Right ventricle myocardium superior (tissue), 1 donor: ENCODE measurements around the gene RAB19. TPM values are rescaled to one million over a fixed set of nuclear protein-coding genes. Genes with fewer than 3 reads are reported as not detected.
"Not testable (repeated sequence)": the region's sequence is repeated elsewhere in the genome, so short reads cannot be mapped to it uniquely, and the experiment has no call there.

ENCODE experiments used
- ATAC-seq: fragments of 200-7000 bp; cut with Tn5 transposase; one replicate; pipeline ENCODE4 v1.9.1; 2020; ENCODE audit warnings: mild to moderate bottlenecking; ENCODE audit not compliant: poor library complexity
- DNase-seq: peaks from one replicate; pipeline ENCODE4 v3.0.0-alpha.2; 2020
- intact Hi-C: fragments of 100-400 bp; cut with DNase I; formaldehyde crosslinking; loops from one replicate; pipeline ENCODE4 v1.11.2; 2022
- total RNA-seq: library from RNA; stranded (reverse); fragmentation: NEBNext Ultra II Directional; extraction: Animal tissue kit (Norgen Biotek cat#: 25700); gene quantifications from one replicate; pipeline ENCODE4 v1.2.1, GENCODE V29; 2021
- donor health status: DM: no; HTN: yes; CAD: no; lungs with severe emphysema.

Gene RAB19
- total RNA-seq, 1 donor from 2014 or later, result not detected

DNA sequence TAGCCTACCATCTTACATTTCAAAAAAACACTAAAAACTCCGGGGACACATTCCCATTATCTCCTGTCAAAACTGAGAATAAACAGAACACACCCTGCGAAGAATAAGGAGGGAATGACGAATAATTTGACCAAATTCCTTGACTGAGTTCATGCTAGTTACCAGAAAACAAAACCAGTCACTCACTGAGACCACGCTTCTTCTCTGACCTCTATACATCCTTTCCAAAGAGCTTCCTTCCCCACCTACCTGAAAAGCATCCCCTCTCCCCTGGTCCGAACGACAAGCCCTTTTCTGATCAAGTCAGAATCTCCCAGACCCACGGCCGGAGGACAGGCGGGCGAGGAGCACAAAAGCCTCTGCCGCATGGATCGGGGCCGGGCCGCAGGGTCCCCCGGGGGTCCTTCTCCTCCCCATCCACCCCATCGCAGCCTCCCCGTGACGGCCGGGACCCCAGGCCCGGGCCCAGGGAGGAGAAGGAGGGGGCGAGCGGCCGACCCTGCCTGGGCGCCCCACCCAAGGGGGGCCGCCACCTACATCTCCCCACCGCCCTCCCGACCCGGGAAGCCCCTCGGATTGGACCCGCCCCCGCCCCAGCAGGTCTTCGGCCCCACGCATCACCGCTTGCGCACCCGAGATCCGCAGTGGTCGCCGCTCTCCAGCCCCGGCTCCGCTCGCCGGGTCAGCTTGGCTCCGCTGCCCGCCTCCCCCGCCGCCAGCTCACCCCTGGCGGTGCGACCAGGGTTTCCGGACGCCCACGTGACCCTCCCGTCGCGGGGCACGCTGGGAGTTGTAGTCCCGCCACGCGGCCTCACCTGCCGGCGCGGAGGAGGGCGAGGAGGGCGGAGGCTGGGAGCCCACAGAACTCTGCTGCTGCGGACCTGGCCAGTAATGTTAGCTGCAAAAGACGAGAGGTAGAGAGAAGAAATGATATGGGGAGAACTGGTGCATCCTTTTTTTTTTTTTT lies 5.8 kb upstream of the RAB19 start, which contains the start of gene SLC37A3:
TSS of gene SLC37A3 (minus strand) at position 747 of the 967 bp plus-strand sequence. CDS start 16,004 bp downstream, outside the sequence.
- intact Hi-C loops, result no loop called here
- DNase-seq (peak; percentile 91), ATAC-seq (peak; percentile 99)

DNA sequence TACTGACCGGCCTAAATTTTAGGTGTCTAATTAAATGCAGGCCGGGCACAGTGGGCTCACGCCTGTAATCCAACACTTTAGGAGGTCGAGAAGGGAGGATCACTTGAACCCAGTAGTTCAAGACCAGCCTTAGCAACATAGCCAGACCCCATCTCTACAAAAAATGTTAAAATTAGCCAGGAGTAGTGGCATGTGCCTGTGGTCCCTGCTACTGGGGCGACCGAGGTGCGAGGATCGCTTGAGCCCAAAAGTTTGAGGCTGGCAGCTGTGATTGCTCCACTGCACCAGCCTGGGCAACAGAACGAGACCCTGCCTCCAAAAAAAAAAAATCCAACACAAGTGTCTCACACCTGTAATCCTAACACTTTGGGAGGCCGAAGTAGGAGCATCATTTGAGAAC lies 5.0 kb upstream of the RAB19 start:
- intact Hi-C loops, result no loop called here
- ATAC-seq, result no peak
- no peak for DNase-seq

DNA sequence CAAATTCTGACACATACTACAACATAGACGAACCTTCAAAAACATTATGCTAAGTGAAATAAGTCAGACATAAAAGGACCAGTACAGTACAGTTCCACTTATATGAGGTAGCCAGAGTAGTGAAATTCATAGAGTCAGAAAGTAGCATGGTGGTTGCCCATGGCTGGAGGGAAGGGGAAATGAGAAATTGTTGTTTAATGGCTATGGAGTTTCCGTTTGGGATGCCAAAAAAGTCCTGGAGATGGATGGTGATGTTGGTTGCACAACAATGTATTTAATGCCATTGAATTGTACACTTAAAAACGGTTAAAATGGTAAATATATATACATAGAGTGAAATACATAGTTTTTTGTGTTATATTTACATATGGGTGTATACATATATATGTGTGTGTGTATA lies 3.5 kb upstream of the RAB19 start:
- ATAC-seq, result no peak
- no peak for DNase-seq
- intact Hi-C loops, result no loop called here

DNA sequence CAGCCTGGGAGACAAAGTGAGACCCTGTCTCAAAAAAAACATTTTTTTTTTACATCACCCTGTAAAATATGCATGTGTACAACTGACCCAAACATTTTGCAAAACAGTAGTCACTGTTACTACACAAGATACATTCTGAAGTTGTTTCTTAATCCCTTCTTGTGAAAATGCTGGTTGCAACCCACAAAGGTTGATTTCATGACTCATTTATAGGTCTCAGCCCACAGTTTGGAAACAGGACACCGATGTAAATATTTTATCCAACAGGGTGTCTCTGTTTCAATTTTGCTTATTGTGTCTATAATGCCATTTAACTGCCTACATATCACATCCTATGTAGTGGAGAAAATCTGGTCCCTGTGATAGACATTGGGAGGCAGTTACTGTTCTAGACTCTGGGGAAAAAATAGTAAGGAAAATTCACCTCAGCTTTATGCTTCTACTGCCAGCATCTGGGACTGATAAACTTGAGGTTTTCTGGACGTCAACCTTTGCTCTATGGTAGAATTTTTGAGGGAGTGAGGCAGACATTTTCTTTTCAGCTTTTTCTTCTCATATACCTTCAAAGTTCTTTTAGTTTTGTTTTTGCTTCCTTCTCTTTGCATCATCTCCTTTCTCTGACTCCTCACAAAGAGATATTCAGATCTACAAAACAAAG lies 1.6 kb upstream of the RAB19 start:
- intact Hi-C loops, result no loop called here
- ATAC-seq (no peak), DNase-seq (no peak)

DNA sequence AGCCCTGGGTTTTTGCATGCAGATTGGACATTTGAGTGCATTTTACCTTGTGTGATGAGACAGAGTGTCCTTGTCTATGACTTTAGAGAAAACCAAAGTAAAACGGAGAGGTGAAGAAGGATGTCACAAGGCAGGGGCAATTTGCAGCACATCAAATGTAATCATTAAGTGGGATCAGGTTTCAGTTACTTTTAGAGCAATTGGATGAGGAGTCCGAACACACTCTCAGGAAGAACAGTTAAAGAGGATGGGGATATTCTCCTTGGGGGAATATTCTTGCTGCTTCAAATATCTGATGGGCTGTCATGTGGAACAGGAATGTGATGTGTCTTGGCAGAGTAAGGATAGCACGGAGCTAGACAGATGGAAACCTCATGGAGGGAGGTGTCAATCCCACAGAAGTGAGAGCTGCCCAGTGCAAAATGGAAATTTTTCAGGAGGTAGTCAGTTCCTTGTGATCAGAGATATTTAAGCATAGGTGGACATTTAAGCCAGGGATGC lies 757 bp downstream of the RAB19 start:
- no peak for ATAC-seq
- intact Hi-C loops, result no loop called here
- DNase-seq, result no peak

DNA sequence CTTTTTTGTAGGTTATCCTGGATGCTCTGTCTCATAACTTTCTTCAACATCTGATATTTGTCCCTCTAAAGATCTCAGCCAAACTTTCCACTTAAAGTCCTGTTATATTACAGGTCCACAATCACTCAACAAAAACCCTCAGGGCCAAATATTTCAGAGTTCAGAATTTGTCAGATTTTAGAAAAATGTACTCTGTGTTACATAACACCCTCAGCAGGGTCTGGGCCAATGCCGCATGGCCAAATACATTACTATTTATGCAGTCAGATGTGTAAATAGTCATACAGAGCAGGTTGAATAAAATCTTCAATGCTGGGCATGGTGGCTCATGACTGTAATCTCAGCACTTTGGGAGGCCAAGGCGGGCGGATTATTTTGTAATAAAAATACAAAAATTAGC lies 11.5 kb downstream of the RAB19 start:
- DNase-seq (no peak), ATAC-seq (no peak)
- intact Hi-C loops, result no loop called here

DNA sequence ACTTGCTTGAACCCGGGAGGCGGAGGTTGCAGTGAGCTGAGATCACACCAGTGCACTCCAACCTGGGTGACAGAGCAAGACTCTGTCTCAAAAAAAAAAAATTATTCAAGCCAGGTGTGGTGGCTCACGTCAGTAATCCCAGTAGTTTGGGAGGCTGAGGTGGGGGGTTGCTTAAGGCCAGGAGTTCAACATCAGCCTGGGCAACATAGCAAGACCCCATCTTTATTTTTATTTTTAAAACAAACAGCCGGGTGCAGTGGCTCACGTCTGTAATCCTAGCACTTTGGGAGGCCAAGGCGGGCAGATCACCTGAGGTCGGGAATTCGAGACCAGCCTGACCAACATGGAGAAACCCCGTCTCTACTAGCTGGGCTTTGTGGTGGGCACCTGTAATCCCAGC lies 12.0 kb downstream of the RAB19 start:
- ATAC-seq, intact Hi-C loops, DNase-seq: not testable (repeated sequence)

DNA sequence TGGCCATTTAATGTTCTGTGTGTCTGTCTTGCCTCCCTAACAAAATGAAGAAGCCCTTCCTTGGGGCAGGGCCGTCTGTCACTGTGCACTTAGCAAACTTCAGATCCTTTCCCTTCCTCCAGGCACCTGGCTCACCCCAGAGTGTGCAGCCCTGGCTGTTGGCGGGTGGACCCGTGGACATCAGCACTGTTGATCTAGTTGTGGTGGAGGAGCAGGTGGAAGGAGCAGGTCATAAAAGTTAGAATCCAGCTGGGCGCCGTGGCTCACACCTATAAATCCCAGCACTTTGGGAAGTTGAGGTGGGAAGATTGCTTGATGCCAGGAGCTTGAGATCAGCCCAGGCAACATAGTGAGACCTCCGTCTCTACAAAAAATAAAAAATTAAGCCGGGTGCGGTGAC lies 12.7 kb downstream of the RAB19 start:
- no peak for ATAC-seq
- no peak for DNase-seq
- intact Hi-C loops, result no loop called here

DNA sequence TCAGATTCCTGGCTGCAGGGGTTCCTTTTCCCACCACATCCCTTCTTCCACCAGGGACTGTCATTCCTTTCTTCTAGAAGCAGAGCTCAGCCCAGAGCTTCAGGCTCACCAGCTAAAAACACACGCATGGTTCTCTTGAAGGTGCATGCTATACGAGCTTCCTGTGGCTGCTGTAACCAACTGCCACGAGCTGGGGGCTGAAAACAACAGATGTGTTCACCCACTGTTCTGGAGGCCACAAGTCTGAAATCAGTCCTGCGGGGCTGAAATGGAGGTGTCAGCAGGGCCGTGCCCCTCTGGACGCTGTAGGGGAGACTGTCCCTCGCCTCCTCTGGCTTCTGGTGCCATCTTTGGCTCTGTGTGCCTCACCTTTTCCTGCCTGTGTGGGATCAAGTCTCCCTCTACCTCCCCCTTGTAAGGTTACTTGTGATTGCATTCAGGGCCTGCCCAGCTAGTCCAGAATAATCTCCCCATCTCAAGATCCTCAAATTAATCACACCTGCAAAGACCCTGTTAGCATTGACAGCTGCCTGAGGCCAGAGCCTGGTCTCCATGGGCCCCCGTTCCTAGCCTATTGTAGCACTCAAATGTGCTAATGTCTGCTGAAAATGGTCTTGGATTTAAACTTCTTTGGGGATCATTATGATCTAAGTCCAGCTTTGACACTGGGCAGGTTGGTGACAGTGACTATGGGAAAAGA lies 13.7 kb downstream of the RAB19 start:
- intact Hi-C loops, result no loop called here
- ATAC-seq (no peak), DNase-seq (no peak)

DNA sequence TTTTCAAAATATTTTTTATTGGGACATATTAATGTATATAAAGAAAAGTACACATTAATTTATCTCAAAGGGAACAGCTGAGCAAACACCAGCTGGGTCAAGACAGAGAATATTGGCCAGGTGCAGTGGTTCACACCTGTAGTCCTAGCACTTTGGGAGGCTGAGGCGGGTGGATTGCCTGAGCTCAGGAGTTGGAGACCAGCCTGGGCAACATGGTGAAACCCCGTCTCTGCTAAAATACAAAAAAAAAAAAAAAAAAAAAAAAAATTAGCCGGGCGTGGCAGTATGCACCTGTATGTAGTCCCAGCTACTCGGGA lies 14.3 kb downstream of the RAB19 start:
- intact Hi-C loops, ATAC-seq: not testable (repeated sequence)

DNA sequence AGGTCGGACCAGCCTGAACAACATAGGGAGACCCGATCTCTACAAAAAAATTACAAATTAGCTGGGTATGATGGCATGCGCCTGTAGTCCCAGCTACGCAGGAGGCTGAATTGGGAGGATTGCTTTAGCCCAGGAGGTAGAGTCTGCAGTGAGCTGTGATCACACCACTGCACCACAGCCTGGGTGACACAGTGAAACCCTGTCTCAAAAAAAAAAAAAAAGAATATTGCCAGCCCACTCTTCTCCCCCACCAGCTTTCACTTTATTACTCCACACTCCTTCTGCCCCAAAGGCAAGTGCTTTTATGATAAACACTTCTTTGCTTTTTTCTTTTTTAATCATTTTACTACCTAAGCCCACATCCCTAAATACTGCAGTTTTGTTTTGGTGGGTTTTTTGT lies 14.8 kb downstream of the RAB19 start:
- ATAC-seq (no peak), DNase-seq (no peak)
- intact Hi-C loops, result no loop called here

More for the DNA sequence above, 14.3 kb downstream of the RAB19 start:
- DNase-seq, result not testable (repeated sequence)

DNA sequence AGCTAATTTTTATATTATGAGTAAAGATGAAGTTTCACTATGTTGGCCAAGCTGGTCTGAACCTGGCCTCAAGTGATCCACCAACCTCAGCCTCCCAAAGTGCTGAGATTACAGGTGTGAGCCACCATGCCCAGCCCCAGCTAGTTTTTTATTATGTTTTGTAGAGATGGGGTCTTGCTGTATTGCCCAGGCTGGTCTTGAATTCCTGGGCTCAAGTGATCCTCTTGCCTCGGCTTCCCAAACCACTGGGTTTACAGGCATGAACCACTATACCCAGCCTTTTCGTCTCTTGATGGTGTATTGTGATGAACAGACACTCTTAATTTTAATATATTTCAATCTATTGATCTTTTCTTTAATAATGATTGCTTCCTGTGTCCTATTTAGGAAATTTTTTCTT lies 17.7 kb downstream of the RAB19 start:
- DNase-seq (no peak), ATAC-seq (no peak)
- intact Hi-C loops, result no loop called here

DNA sequence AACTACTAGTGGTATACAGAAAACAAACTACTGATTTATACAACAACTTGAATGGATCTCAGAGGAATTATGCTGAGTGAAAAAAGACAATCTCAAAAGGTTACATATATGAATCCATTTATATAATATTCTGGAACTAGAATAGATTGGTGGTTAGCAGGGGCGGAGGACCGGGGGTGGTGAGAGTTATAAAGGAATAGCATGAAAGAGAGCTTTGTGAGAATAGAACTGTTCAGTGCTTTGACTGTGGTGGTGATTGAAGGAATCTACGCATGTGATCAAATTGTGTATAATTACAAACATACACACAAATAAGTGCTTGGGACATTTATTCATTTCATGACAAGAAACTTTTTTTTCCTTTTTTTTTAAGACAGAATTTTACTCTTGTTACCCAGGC lies 19.6 kb downstream of the RAB19 start:
- DNase-seq, result no peak
- intact Hi-C loops, result no loop called here
- ATAC-seq, result no peak

DNA sequence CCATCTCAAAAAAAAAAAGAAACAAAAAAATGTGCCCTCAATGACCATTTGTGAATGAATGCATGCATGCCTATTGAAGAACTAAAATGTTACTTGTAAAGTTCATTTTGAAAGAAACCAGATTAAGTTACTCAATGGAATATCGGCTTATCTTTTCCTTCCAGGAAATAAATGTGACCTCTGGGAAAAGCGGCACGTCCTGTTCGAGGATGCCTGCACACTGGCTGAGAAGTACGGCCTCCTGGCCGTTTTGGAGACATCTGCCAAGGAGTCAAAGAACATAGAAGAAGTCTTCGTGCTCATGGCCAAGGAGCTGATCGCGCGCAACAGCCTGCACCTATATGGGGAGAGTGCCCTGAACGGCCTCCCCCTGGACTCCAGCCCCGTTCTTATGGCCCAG lies 21.9 kb downstream of the RAB19 start:
- intact Hi-C loops, result no loop called here
- no peak for DNase-seq
- no peak for ATAC-seq

DNA sequence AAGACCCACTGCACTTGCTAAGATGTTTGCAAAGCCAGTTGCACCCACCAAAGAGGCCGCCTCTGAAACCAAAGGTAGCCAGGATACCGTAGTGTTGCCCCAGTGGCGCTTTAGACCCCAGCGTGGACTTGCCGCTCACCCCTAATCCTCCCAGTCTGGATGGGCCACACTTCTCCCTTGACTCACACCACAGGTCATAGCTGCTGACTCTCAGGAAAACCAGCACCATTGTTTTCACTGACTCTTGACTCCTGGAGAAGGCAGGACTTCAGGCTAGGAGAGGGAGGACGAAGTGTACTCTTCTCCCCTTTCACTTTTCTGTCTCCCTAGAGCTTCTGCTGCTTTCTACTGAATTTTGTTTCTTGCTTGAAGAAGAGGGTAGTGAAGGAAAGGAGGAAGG lies 22.3 kb downstream of the RAB19 start:
- intact Hi-C loops, result no loop called here
- ATAC-seq (no peak), DNase-seq (no peak)

DNA sequence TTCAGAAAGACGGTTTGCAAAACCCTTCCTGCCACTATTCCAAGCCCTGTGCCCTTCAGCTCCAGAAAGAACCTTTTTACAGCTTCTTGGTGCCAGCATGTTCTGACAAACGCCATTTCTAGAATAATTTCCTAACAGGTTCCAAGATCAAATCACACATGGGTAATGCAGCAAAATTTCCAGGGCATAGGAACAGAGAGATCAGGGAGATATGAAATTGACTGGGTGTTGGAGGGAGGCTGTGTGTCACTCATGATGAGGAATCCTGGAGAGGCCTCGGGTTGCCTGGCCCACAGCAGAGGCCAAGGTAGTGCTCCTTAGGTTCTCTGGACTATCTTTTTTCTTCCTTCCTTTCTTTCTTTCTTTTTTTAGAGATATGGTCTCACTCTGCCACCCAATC lies 29.5 kb downstream of the RAB19 start:
- no peak for DNase-seq
- intact Hi-C loops, result no loop called here
- no peak for ATAC-seq

DNA sequence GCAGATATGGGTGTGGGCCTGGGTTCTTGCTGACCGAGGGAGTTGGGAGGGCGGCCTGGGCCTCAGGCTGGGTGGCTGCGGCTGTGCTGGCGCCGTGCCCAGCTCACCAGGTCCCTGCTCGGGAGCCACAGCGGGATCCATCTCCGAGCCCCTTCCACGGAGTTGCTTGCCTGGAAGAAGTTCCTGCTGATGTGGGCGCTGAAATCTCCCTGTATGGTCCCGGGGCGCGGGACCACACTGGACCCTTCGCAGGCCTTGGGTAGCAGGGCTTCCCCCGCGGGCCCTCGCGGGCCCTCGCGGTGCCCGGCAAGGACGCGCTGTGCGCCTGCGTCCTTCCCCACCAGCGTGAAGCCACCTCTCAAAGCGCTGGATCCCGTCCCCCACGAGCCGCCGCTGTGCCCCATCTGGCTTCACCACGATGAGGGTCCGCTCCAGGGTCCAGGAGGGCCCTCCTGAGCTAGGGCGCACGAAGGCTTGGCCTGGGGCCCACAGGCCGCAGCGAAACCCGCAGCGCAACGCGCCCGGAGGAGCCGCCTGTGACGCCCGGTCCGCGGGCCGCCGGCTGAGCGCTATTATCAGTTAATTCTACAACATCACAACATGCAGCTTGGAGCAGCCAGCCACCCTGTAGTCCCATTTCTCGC lies 31.5 kb downstream of the RAB19 start:
- intact Hi-C loops, result no loop called here
- DNase-seq, result no peak
- ATAC-seq, result peak; percentile 77

DNA sequence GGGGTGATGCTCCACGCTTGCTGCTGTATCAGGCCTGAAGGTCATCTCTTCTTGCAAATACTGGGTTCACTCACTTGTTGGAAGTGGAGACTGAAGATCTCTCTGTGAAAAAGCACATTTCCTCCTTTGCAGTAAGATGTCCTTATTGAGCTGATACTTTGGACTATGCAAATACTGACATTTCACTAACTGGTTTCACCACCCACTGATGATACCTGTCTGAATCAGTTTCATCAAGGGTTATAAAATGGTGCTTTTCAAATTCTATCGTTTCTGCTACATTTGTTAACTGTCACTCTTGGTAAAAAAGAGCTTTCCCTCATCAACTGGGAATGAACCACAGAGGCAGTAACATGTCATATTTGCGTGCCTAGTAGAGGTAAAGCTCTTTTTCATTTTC lies 35.5 kb downstream of the RAB19 start:
- intact Hi-C loops, result no loop called here
- DNase-seq (no peak), ATAC-seq (no peak)

DNA sequence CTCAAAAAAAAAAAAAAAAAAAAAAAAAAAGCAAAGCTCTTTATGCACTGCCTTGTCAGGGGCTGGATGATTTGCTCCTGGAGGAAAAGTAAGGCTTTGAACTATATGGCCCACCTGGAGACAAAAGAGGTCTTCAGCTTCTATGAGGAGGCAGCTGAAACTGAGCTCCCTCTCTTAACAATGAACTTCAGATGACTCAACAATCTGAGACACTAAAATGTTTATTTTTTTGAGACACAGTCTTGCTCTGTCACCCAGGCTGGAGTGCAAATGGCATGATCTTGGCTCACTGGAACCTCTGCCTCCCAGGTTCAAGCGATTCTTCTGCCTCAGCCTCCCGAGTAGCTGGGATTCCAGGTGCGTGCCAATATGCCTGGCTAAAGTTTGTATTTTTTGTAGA lies 36.7 kb downstream of the RAB19 start:
- no peak for DNase-seq
- no peak for ATAC-seq
- intact Hi-C loops, result no loop called here
